ENCODE results near the gene ZNF148.
A peak's percentile ranks its signal among the peaks of the same experiment; 100 is the strongest.

Gene ZNF148

GRCh38 chr3:125194849-125195601, 180.1 kb downstream of the ZNF148 start:
- intact Hi-C loops (cut with DNase I): no loop called here
- DNase-seq: peak in 1 of 10 donors; percentile 65

GRCh38 chr3:125194061-125194848, 180.9 kb downstream of the ZNF148 start:
- DNase-seq: peak in 1 of 10 donors; percentile 31

GRCh38 chr3:125192190-125193035, 182.7 kb downstream of the ZNF148 start:
- DNase-seq: peak in 1 of 10 donors; percentile 26
- intact Hi-C loops (cut with DNase I): no loop called here

More at GRCh38 chr3:125194061-125194848, 180.9 kb downstream of the ZNF148 start:
- intact Hi-C loops (cut with DNase I): no loop called here

- intact Hi-C loops (cut with DNase I): no loop called here
- DNase-seq: peak in 1 of 10 donors; percentile 13
Measured at GRCh38 chr3:125191730-125192129, 183.4 kb downstream of the ZNF148 start.

- DNase-seq: no peak
- intact Hi-C loops (cut with DNase I): no loop called here
Measured at GRCh38 chr3:125191256-125191655, 183.9 kb downstream of the ZNF148 start.

GRCh38 chr3:125190786-125191185, 184.3 kb downstream of the ZNF148 start:
- peak in 1 of 10 donors; percentile 5 for DNase-seq
- intact Hi-C loops (cut with DNase I): no loop called here

GRCh38 chr3:125189378-125190165, 185.6 kb downstream of the ZNF148 start:
- peak in 1 of 10 donors; percentile 42 for DNase-seq
- intact Hi-C loops (cut with DNase I): no loop called here

GRCh38 chr3:125188955-125189354, 186.2 kb downstream of the ZNF148 start:
- intact Hi-C loops (cut with DNase I): no loop called here
- DNase-seq: no peak

- no peak for DNase-seq
- intact Hi-C loops (cut with DNase I): no loop called here
Measured at GRCh38 chr3:125187599-125187910, 187.6 kb downstream of the ZNF148 start.

GRCh38 chr3:125186800-125187598, 188.1 kb downstream of the ZNF148 start:
- peak in 1 of 10 donors; percentile 76 for DNase-seq
- intact Hi-C loops (cut with DNase I): no loop called here

GRCh38 chr3:125186261-125186787, 188.8 kb downstream of the ZNF148 start:
- peak in 8 of 10 donors; percentile 41 to 94 (median 68) for DNase-seq

GRCh38 chr3:125185805-125186204, 189.3 kb downstream of the ZNF148 start:
- peak in 1 of 10 donors; percentile 48 for DNase-seq
- intact Hi-C loops (cut with DNase I): no loop called here

More at GRCh38 chr3:125186261-125186787, 188.8 kb downstream of the ZNF148 start:
- intact Hi-C loops (cut with DNase I): no loop called here

GRCh38 chr3:125179884-125180240, 195.3 kb downstream of the ZNF148 start:
- DNase-seq: peak in 1 of 10 donors; percentile 24
- intact Hi-C loops (cut with DNase I): no loop called here

GRCh38 chr3:125179143-125179883, 195.8 kb downstream of the ZNF148 start:
- intact Hi-C loops (cut with DNase I): no loop called here
- no peak for DNase-seq

GRCh38 chr3:125177746-125178145, 197.4 kb downstream of the ZNF148 start:
- DNase-seq: peak in 1 of 10 donors; percentile 49
- intact Hi-C loops (cut with DNase I): no loop called here
